Retina (tissue), 1 donor: Measurements from ENCODE around the gene DDX51.

Source experiments
- DNase-seq: peaks from one replicate; pipeline ENCODE4 v3.0.0-alpha.2; 2016

Gene DDX51

DNA sequence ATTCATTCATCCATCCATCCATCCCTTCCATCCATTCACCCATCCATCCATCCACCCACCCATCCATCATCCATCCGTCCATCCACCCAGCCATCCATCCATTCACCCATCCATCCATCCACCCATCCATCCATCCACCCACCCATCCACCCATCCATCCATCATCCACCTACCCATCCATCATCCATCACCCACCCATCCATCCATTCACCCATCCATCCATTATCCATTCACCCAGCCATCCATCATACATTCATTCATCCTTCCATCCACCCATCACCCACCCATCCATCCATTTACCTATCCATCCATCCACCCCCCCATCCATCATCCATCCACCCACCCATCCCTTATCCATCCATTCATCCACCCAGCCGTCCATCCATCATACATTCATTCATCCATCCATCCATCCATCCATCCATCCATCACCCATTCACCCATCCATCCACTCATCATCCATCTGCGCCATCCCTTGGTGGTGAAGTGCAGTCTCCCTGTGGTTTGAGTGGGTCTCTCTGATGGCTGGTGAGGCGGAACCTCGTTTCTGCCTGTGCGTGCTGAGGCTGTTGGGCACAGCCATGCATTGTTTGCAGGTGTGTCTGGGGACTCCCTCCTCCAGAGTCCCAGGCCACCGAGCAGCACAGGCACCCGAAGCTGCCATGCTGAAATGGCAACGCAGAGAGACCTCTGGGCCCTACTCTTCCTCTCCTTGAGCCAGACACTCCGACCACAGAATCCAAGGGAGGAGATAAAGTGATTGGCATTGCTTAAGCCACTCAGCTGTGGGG, 22.9 kb upstream of the DDX51 start:
- no peak for DNase-seq

DNA sequence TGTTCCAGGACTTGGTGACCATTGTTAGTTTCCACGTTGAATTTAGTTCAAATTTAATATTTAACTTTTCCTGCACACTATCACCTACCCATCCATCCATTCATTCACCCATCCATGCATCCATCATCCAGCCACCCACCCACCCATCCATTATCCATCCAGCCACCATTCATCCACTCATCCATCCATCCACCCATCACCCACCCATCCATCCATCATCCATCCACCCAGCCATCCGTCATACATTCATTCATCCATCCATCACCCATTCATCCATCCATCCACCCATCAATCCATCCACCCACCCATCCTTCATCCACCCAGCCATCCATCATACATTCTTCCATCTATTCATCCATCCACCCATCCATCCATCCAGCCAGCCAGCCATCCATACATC, 22.0 kb upstream of the DDX51 start:
- DNase-seq: no peak

DNA sequence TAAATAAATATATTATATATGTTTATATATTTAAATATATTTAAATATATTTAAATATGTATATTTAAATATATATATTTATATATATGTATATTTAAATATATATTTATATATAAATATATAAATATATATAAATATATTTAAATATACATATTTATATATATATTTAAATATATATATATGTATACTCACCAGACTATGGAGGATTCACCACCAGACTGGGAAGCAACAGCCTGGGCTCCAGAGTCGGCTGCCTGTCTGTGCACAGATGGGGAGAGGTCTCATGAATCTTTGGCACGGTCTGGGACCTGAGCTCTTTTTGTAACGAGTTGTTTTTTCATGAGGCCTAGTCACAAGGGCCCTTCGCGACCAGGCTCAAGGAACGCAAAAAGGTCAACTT, 21.5 kb upstream of the DDX51 start:
- no peak for DNase-seq

DNA sequence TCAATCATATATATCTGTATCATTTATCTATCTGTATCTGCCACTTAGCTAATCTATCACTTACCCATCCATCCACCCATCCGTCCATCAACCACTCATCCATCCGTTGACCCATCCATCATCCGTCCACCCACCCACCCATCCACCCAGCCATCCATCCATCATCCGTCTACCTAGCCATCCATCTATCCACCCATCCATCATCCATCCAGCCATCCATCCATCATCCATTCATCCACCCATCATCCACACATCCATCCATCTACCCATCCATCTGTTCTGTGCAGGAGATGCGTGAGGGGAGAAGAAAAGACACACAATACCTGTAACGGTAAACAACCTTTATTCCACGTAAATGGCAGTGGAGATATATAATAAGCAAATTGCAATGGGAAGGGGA, 20.3 kb upstream of the DDX51 start:
- DNase-seq: no peak

DNA sequence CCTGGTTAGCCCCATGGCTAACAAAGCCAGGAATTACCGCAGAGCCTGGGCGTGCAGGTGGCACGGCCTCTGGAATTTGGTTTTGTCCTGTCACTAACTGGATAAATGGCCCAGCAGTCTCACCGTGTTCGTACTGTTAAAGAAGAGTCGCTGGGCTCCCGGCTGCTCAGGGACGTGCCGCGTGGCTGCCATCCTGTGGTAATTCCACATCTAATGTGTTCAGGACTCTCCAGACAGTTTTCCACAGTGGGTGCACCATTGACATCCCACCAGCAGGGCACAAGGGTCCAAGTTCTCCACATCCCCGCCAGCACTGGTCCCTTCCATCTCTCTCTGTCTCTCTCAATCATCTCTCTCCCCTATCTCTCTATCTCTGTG, 19.8 kb upstream of the DDX51 start:
- no peak for DNase-seq

DNA sequence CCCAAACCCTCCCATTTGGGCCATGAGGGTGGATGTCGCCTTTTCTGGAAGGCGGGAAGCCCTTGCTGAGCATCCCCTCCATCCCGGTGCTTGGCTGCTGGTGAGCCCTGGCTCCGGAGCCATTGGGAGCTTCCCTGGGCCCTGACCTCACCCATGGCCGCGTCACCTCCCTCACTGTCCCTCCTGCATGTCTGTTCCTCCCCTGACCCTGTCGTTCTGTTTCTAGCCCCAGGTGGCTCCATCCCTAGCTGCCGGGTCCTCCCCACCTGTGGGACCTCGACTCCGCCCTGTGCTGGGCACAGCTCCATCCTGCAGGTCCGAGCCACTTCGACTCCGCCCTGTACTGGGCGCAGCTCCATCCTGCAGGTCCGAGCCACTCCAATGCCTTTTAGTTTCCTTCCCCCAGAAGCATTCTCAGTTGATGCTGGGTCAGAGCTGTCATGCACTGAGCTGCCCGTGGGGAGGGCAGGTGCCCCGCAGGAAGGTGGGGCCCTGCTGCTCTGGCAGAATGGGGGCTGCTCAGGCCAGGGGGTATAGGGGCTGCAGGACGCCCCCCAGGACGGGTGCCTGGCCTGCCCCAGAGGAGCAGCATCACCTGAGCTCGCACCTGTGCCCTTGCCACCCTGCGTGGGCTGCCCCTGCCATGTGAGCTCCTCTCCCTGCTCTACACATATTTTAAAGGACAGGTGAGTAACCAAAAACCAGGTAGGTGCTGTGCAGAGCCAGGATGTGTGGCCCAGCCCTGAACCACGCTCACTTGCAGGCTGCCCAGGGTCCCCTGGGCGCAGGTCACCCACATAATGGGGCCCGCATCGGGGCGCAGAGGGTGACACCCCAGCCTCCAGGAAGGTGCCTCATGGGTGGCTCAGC, 19.2 kb upstream of the DDX51 start:
- no peak for DNase-seq

DNA sequence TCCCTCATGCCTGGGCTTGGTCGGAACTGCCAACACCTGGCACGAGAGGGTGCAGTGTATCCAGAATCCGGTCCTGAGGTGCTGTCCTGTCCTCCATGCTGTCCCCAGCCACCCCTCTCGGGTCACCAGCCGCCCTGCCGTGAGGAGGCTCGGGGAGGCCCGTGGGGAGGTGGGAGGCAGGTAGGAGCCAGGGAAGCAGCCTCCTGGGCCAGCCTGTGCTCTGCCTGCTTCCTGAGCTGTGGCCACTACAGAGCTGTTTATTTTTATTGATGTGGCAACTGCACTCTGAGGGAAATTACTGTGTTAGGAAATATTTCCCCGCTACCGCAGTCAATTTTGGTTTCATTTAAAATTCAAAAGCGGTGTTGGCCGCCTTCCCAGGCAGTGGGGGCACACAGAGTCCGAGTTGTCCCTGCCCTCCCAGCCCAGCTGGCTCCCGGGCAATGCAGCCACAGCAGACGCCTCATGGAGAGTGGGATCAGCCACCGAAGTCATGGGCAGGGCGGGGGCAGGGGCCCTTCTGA, 18.5 kb upstream of the DDX51 start:
- DNase-seq: no peak

DNA sequence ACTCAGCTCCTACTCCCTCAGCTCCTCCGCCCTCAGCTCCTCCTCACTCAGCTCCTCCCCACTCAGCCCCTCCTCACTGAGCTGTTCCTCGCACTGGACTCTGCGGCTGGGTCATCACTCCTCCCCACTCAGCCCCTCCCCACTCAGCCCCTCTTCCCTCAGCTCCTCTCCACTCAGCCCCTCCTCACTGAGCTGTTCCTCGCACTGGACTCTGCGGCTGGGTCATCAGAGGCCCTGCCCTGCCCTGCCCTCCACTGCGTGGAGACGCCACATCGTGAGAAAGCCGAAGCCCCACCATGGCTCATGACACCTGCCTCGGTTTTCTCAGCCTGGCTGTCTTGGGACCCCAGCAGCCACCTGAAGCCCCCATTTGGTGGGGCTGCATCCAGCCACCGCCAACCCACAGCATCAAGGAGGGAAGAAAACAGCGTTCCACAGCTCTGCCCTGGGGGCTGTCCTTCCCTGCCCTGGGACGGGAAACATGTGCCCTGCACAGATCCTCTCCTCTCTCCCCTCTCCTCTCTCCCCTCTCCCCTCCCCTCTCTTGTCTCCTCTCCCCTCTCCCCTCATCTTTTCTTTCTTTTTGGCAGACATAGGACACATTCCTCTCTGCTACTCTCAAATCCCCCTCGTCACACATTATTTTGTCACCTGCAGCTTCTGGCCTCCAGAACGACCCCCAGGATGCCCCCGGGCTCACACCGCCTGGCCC, 17.8 kb upstream of the DDX51 start:
- no peak for DNase-seq

DNA sequence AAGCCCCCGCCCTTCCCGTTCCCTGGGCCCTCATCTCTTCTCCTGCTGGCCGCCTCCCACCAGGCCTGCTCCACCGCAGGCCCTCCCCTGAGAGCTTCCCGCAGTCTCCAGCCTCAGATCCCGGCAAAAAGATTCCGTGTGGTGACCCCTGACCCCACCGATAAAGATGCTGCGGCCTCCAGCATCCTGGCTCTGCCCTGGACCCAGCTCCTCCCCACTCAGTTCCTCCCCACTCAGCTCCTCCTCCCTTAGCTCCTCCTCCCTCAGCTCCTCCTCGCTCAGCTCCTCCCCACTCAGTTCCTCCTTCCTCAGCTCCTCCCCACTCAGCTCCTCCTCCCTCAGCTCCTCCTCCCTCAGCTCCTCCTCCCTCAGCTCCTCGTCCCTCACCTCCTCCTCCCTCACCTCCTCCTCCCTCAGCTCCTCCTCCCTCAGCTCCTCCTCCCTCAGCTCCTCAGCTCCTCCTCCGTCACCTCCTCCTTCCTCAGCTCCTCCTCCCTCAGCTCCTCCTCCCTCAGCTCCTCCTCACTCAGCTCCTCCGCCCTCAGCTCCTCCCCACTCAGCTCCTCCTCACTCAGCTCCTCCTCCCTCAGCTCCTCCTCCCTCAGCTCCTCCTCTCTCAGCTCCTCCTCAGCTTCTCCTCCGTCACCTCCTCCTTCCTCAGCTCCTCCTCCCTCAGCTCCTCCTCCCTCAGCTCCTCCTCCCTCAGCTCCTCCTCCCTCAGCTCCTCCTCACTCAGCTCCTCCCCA, 17.1 kb upstream of the DDX51 start:
- no peak for DNase-seq

DNA sequence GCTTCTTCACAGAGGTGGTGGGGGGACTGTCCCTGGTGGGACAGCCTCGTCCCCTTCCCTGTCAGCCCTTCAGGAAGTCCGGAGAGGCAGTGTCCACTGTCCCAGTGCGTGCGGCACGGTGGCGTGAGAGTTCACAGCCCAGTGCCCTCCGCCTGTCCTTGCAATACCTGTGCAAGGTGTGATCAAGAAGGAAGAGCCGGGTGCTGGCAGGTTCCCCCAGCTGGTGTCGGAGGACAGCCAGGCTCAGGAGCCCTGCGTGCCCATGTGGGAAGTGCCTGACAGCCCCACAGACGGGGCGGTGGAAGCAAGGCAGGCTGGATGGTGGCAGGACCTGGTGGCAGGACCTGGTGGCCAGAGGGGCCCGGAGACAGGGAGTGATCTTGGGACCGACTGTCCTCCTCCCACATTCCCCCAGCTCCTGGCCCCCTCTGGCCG, 16.5 kb upstream of the DDX51 start:
- no peak for DNase-seq

DNA sequence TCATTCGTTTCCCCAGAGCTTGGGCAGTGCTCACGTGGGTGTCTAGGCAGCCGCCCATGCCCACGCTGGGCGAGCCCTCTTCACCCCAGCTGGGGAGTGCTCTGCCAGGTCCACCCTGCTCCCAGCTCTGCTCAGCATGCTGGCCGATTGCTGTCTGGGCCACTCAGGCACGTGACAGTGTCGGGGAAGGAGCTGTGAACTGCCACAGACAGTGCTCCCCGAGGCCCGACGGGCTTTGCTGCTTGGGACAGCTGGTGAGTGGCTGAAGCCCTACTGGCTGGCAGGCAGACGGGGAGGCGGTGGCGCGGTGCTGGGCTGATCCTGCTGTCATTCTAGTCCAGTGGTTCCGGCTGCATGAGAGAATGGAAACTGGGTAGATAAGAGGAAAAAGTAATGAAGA, 15.9 kb upstream of the DDX51 start:
- DNase-seq: no peak

DNA sequence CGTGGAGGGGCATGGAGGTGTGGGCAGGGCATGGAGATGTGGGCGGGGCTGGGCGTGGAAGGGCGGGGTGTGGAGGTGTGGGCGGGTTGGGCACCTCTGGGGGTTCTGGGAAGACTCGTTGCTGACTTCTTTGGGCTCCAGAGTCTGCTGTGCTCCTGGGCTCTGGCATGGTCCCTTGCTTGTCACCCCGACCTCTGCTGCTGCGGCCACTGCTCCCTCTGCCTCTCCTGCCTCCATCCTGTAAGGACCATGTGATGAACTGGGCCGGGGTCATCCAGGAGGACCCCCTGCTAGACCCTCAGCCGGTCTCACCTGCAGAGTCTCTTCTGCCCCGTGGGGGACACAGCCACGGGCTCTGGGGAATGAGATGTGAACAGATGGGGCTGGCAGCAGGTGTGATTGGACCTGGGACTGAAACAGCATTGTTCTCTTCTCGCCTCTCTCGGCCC, 15.5 kb upstream of the DDX51 start:
- no peak for DNase-seq

DNA sequence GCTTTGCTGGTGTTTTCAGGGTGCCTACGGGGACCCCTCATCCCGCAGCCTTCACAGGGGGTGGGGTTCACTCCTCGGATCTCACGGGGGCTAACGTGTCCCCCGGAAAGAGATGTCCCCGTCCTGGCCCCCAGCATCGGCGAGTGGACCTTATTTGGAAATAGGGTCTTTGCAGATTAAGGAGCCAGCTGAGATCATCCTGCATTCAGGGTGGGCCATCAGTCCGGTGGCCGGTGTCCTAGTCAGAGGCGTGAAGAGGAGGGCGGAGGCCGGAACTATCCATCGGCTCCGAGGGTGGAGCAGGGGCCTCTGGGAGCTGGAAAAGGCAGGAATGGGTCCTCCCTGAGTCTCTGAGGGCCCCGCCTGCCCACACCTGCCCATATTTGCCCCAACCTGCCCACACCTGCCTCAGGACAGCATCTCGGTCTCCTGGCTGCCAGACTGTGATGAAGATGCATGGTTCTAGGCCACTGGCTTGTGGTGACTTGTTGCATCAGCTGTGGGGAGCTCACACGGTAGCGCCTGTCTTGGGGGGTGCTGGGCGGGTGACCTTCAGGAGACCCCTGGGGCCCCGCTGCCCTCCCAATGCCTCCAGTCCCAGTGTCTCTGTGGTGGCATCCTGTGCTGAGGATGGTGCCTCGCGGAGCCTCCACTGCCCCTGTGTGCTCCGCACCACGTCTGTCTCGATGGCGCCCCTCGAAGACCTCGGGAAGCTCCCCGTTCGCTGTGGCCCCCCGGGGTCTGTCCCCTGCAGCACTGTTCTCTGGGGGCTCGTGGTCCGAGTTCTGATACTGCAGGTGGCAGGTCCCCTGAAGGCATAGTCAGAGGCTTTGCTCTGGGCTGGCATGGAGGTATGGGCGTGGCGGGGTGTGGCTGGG, 14.8 kb upstream of the DDX51 start:
- no peak for DNase-seq

DNA sequence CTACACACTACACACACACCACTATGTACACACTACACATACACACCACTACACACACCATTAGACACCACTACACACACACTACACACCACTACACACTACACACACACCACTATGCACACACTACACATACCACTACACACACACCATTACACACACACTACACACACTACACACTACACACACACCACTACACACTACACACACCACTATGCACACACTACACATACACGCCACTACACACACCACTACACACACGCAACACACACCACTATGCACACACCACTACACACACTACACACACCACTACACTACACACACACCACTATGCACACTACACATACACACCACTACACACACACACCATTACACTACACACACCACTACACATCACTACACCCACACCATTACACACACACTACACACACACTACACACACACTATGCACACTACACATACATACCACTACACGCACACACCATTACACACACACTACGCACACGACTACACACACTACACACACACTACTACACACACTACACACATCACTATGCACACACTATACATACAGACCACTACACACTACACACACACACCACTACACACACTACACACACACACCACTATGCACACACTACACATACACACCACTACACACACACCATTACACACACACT, 13.8 kb upstream of the DDX51 start:
- no peak for DNase-seq

DNA sequence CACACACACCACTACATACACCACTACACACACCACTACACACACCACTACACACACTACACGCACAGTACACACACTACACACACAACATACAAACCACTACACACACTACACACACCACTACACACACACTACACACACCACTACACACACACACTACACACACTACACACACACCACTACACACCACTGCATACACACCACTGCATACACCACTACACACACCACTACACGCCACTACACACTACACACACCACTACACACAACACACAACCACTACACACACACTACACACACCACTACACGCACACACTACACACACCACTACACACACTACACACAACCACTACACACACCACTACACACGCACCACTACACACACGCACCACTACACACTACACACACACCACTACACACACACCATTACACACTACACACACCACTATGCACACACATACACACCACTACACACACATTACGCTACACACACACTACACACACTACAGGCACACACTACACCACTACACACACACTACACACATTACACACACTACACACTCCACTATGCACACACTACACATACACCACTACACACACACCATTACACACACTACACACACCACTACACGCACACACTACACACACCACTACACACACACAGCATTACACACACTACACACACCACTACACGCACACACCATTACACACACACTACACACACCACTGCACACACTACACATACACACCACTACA, 12.6 kb upstream of the DDX51 start:
- no peak for DNase-seq

DNA sequence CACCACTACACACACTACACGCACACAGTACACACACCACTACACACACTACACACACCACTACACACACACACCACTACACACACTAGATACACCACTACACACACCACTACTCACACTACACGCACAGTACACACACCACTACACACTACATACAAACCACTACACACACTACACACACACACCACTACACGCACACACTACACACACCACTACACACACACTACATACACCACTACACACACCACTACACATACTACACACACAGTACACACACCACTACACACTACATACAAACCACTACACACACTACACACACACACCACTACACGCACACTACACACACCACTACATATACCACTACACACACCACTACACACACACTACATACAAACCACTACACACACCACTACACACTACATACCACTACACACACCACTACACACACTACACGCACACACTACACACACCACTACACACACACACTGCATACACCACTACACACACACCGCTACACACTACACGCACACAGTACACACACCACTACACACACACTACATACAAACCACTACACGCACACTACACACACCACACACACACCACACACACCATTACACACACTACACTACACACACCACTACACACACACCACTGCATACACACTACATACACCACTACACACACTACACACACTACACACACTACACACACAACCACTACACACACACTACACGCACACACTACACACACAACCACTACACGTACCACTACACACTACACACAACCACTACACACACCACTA, 11.9 kb upstream of the DDX51 start:
- no peak for DNase-seq

DNA sequence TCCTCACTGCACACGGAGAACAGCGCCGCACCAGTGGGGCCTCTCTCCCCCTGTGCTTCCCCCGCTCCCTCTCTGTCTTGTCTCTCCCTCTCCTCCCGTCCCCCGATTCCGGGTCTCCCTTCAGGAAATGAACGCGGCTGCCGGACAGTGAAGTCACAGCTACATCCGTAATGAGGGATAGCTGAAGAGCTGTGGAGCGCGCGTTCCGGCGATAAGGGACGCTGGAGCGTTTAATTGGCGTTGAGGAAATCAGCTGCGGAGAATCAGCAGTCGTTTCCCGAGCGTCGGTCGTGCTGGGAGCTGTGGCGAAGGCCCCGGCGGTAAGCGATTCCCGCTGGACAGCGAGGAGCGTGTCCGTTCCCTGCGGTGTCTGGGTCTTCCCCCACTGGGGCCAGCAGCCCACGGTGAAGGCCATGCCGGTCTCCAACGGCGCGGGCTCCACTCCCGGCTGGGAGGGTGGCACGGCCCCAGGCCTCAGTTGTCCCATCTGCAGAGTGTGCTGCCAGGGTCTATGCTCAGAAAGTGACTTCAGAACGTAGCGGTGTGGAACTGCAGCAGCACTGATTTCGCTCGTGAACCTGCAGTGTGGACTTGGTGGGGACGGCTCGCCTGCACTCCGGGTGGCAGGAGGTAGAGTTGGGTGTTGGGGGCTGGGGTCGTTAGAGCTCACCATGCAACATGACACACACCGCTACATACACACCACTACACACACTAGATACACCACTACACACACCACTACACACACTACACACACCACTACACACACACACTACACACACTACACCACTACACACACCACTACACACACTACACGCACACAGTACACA, 11.0 kb upstream of the DDX51 start:
- DNase-seq: peak; percentile 54

DNA sequence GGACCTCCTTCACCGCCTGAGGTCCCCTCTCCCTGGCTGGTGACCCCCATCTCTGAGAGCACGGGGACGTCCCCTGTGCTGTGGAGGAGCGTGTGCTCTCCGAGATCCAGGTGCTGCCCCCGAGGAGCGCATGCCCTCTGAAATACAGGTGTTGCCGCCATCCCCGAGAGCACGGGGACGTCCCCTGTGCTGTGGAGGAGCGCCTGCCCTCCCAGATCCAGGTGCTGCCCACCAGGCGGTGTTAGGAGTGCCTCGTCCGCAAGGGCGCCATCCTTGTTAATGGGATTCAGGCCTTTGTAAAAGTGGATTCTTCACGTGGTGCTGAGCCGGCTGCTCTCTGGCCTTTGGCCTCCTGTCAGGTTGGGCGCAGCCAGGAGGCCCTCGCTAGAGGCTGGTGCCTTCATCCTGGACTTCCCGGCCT, 10.2 kb upstream of the DDX51 start:
- no peak for DNase-seq
